H9 (cell line): ENCODE measurements around the gene SLC26A5. TPM values are rescaled to one million over a fixed set of nuclear protein-coding genes. Genes with fewer than 3 reads are reported as not detected.

Experiments
- DNase-seq: peaks from one replicate; pipeline ENCODE4 v3.0.0-alpha.2; 2017
- H2AFZ ChIP-seq: one replicate; pipeline ENCODE4 v1.6.1; 2013; ENCODE audit warnings: mild to moderate bottlenecking, low read length, control low read depth, moderate library complexity
- H2AK5ac ChIP-seq: 2 replicates; pipeline ENCODE4 v1.6.1; 2013; ENCODE audit warnings: low read length, control low read depth, mixed read lengths; ENCODE audit not compliant: insufficient read length
- H2BK120ac ChIP-seq: one replicate; pipeline ENCODE4 v1.6.1; 2013; ENCODE audit warnings: low read depth, mild to moderate bottlenecking, low read length, control low read depth, inconsistent platforms; ENCODE audit not compliant: poor library complexity, severe bottlenecking
- H2BK12ac ChIP-seq: 2 replicates; pipeline ENCODE4 v1.6.1; 2013; ENCODE audit warnings: low read length, control low read depth, mixed read lengths, low read depth; ENCODE audit not compliant: insufficient read length
- H2BK15ac ChIP-seq: 2 replicates; pipeline ENCODE4 v1.6.1; 2013; ENCODE audit warnings: low read depth, low read length, control low read depth
- H2BK20ac ChIP-seq: one replicate; pipeline ENCODE4 v1.6.1; 2013; ENCODE audit warnings: low read depth, mild to moderate bottlenecking, low read length, control low read depth, inconsistent platforms; ENCODE audit not compliant: poor library complexity, severe bottlenecking
- H2BK5ac ChIP-seq: 2 replicates; pipeline ENCODE4 v1.6.1; 2013; ENCODE audit warnings: low read length, control low read depth, mixed read lengths; ENCODE audit not compliant: insufficient read length
- H3K14ac ChIP-seq: 2 replicates; pipeline ENCODE4 v1.6.1; 2013; ENCODE audit warnings: low read length, control low read depth; ENCODE audit not compliant: insufficient read depth
- H3K18ac ChIP-seq: 2 replicates; pipeline ENCODE4 v1.6.1; 2013; ENCODE audit warnings: low read depth, mild to moderate bottlenecking, mixed read lengths, low read length, control low read depth; ENCODE audit not compliant: insufficient read length
- H3K23ac ChIP-seq: 2 replicates; pipeline ENCODE4 v1.6.1; 2013; ENCODE audit warnings: low read length, control low read depth, mixed read lengths, low read depth; ENCODE audit not compliant: insufficient read length
- H3K23me2 ChIP-seq: 2 replicates; pipeline ENCODE4 v1.6.1; 2013; ENCODE audit warnings: low read depth, mild to moderate bottlenecking, mixed read lengths, low read length, control low read depth; ENCODE audit not compliant: insufficient read length, poor library complexity, severe bottlenecking
- H3K27ac ChIP-seq: 2 replicates; pipeline ENCODE4 v1.5.1; 2013; ENCODE audit warnings: low read length, control low read depth, mixed read lengths, low read depth; ENCODE audit not compliant: insufficient read length
- H3K27me3 ChIP-seq: 2 replicates; pipeline ENCODE4 v1.6.1; 2013; ENCODE audit warnings: low read length, control low read depth, inconsistent platforms; ENCODE audit not compliant: insufficient read depth
- H3K4ac ChIP-seq: 2 replicates; pipeline ENCODE4 v1.6.1; 2013; ENCODE audit warnings: low read depth, mild to moderate bottlenecking, control low read depth, inconsistent platforms, low read length, moderate library complexity
- H3K4me1 ChIP-seq: 2 replicates; pipeline ENCODE4 v1.6.1; 2013; ENCODE audit warnings: low read length, control low read depth, inconsistent platforms; ENCODE audit not compliant: insufficient read depth
- H3K4me2 ChIP-seq: 2 replicates; pipeline ENCODE4 v1.6.1; 2013; ENCODE audit warnings: low read length, control low read depth, mixed read lengths; ENCODE audit not compliant: insufficient read length, insufficient read depth
- H3K56ac ChIP-seq: 2 replicates; pipeline ENCODE4 v1.6.1; 2013; ENCODE audit warnings: low read depth, mild to moderate bottlenecking, mixed read lengths, low read length, control low read depth; ENCODE audit not compliant: insufficient read length
- H3K79me1 ChIP-seq: 2 replicates; pipeline ENCODE4 v1.6.1; 2013; ENCODE audit warnings: low read depth, mild to moderate bottlenecking, moderate library complexity, low read length, control low read depth, inconsistent platforms; ENCODE audit not compliant: insufficient read depth, poor library complexity, severe bottlenecking
- H3K79me2 ChIP-seq: 2 replicates; pipeline ENCODE4 v1.6.1; 2013; ENCODE audit warnings: low read length, control low read depth, inconsistent platforms; ENCODE audit not compliant: insufficient read depth
- H3K9ac ChIP-seq: 2 replicates; pipeline ENCODE4 v1.6.1; 2013; ENCODE audit warnings: low read length, control low read depth, mixed read lengths; ENCODE audit not compliant: insufficient read length; ENCODE audit errors: extremely low read depth
- H3K9me3 ChIP-seq: one replicate; pipeline ENCODE4 v1.6.1; 2013; ENCODE audit warnings: low read depth, low read length, inconsistent platforms; ENCODE audit not compliant: control insufficient read depth
- H3T11ph ChIP-seq: one replicate; pipeline ENCODE4 v1.6.1; 2013; ENCODE audit warnings: mild to moderate bottlenecking, low read length, control low read depth, inconsistent platforms
- H4K20me1 ChIP-seq: one replicate; pipeline ENCODE4 v1.6.1; 2013; ENCODE audit not compliant: control insufficient read depth, insufficient read length, insufficient read depth
- H4K5ac ChIP-seq: 2 replicates; pipeline ENCODE4 v1.6.1; 2013; ENCODE audit warnings: low read depth, mild to moderate bottlenecking, mixed read lengths, low read length, control low read depth; ENCODE audit not compliant: insufficient read length
- H4K8ac ChIP-seq: replicated peaks from 2 replicates; pipeline ENCODE4 v1.6.1; 2013; ENCODE audit warnings: low read length, control low read depth, mixed read lengths, low read depth; ENCODE audit not compliant: insufficient read length
- H4K91ac ChIP-seq: 2 replicates; pipeline ENCODE4 v1.6.1; 2013; ENCODE audit warnings: low read depth, mild to moderate bottlenecking, moderate library complexity, mixed read lengths, low read length, control low read depth; ENCODE audit not compliant: insufficient read length
- H3K27ac Mint-ChIP-seq, 3 experiments: 2 replicates in 2 of 3; 3 replicates in 1 of 3; pipeline ENCODE4 v1.8.0; 2020 to 2021; ENCODE audit warnings: mixed read lengths in 3 of 3, mild to moderate bottlenecking in 1 of 3, moderate library complexity in 1 of 3
- H3K27me3 Mint-ChIP-seq: 2 replicates; pipeline ENCODE4 v1.8.0; 2021; ENCODE audit warnings: low read depth, mild to moderate bottlenecking, moderate library complexity, mixed read lengths
- H3K36me3 Mint-ChIP-seq, 3 experiments: 2 replicates in 2 of 3; 3 replicates in 1 of 3; pipeline ENCODE4 v1.8.0; 2020 to 2021; ENCODE audit warnings: low read depth in 3 of 3, mixed read lengths in 3 of 3; ENCODE audit not compliant: insufficient read depth in 1 of 3
- H3K4me1 Mint-ChIP-seq, 2 experiments: 2 replicates each; pipeline ENCODE4 v1.8.0; 2020; ENCODE audit warnings: mixed read lengths in 2 of 2
- H3K4me3 Mint-ChIP-seq, 2 experiments: 2 replicates in 1 of 2; 3 replicates in 1 of 2; pipeline ENCODE4 v1.8.0; 2020 to 2021; ENCODE audit warnings: mild to moderate bottlenecking in 2 of 2, mixed read lengths in 2 of 2, moderate library complexity in 1 of 2
- H3K9me3 Mint-ChIP-seq, 2 experiments: 2 replicates in 1 of 2; 3 replicates in 1 of 2; pipeline ENCODE4 v1.8.0; 2020; ENCODE audit warnings: mild to moderate bottlenecking in 2 of 2, mixed read lengths in 2 of 2, moderate library complexity in 1 of 2
- WGBS: extraction: QIAGEN DNeasy Blood & Tissue Kit; methylation state at CpG from one replicate; pipeline ENCODE4 v1.1.7; 2013; ENCODE audit warnings: missing lambda C conversion rate, low lambda C conversion rate, mixed read lengths; ENCODE audit not compliant: insufficient read length; ENCODE audit errors: extremely low coverage; 5-methylcytosine and 5-hydroxymethylcytosine counted together
- total RNA-seq: library from RNA; stranded (reverse); gene quantifications from 2 replicates; pipeline ENCODE4 v1.2.1, GENCODE V29; 2021
- TF ChIP-seq, protein P1 (sequence below): fragments of 200-600 bp; sonication (generic); conservative IDR thresholded peaks from 3 replicates; pipeline ENCODE4 v1.8.0; 2021; ENCODE audit warnings: antibody characterized with exemption, mild to moderate bottlenecking

SLC26A5 gene
- total RNA-seq, 1 experiment from 2014 or later, result not detected

DNA sequence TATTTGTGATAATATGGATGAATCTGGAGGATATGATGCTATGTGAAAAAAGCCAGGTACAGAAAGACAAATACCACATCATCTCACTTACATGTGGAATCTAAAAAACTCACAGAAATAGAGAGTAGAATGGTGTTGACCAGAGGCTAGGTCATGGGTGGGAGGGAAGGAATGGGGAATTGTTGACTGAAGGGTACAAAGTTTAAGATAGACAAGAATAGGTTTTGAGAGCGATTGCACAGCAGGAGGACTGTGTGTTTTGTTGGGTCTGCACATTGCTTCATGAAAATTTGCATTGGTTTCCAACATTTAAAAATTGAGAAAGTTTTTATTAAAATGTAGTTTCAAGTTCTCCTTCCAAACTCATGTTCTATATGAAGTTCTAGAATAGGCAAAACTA lies 8.4 kb downstream of the SLC26A5 start:
- Histone ChIP-seq H2AK5ac (no peak overlapping the region), H3K14ac (no peak overlapping the region), H2AFZ (no peak overlapping the region), H4K91ac (no peak overlapping the region), H2BK120ac (no peak overlapping the region), H2BK15ac (no peak overlapping the region), H3K4me1 (no peaks in the 10 kb centered on the region), H2BK20ac (no peak overlapping the region), H4K8ac (no peak overlapping the region), H2BK5ac (no peak overlapping the region), H3K27me3 (no peaks in the 10 kb centered on the region), H3K79me1 (no peaks in the 10 kb centered on the region), H3K18ac (no peak overlapping the region), H3K23me2 (no peaks in the 10 kb centered on the region), H3K4me2 (no peak overlapping the region), H3K56ac (no peak overlapping the region), H3K9me3 (no peaks in the 10 kb centered on the region), H3K9ac (no peak overlapping the region), H3K4ac (no peak overlapping the region), H3K79me2 (no peaks in the 10 kb centered on the region), H4K20me1 (no peaks in the 10 kb centered on the region), H3K27ac (no peak overlapping the region), H3T11ph (no peak overlapping the region), H3K23ac (no peak overlapping the region), H2BK12ac (no peak overlapping the region), H4K5ac (no peak overlapping the region)
- Mint-ChIP-seq H3K4me3 (no peak overlapping the region), H3K4me1 (no peaks in the 10 kb centered on the region), H3K36me3 (no peaks in the 10 kb centered on the region), H3K27me3 (peaks cover 33% of the 10 kb centered on the region), H3K27ac (no peak overlapping the region), H3K9me3 (peaks cover 2 to 6% of the 10 kb centered on the region in 2 experiments; a peak in 2 of 5 replicates)
- no CpG with 5 or more reads among the region's 1 CpG for WGBS
- TF ChIP-seq, protein P1, sequence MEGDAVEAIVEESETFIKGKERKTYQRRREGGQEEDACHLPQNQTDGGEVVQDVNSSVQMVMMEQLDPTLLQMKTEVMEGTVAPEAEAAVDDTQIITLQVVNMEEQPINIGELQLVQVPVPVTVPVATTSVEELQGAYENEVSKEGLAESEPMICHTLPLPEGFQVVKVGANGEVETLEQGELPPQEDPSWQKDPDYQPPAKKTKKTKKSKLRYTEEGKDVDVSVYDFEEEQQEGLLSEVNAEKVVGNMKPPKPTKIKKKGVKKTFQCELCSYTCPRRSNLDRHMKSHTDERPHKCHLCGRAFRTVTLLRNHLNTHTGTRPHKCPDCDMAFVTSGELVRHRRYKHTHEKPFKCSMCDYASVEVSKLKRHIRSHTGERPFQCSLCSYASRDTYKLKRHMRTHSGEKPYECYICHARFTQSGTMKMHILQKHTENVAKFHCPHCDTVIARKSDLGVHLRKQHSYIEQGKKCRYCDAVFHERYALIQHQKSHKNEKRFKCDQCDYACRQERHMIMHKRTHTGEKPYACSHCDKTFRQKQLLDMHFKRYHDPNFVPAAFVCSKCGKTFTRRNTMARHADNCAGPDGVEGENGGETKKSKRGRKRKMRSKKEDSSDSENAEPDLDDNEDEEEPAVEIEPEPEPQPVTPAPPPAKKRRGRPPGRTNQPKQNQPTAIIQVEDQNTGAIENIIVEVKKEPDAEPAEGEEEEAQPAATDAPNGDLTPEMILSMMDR, result no peak
- no peak for DNase-seq
